GM21423 (cell line): ENCODE data around the gene KCNQ1.

Source experiments
- ATAC-seq: cut with Tn5 transposase; IDR thresholded peaks from one replicate; pipeline ENCODE4 v1.9.1; 2021; ENCODE audit warnings: mild to moderate bottlenecking, moderate library complexity; ENCODE audit not compliant: unreplicated experiment

KCNQ1 gene

GRCh38 chr11:2673250-2673610 is 228.4 kb downstream of the KCNQ1 start:
- no peak for ATAC-seq

DNA sequence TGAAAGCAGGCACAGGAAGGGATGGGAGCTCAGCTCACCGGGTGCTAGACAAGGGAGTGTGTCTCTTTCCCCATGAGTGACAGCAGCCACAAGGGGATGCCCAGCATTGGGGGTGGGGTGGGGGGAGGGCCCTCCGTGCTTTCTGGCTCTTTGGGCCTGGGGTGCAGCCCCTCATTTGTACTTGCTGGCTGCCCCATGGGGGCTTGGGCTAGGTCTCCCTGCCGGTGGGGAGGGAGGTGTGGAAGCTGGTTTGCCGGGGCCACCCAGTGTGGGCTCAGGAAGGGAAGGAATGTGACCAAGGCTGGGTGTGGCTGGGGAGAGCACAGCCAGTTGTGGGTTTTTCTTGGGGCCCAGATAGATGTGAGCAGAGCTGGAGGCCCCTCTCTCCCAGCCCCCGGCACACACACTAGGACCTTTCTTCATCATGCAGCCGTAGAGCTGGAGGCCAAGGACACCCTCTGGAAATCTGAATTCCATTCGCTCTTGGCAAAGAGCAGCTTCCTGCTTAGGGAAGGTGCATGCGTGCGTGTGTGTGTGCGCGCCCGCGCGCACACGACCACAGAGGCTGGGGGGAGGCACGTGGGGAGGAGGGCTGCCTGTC is 229.2 kb downstream of the KCNQ1 start:
- no peak for ATAC-seq

DNA sequence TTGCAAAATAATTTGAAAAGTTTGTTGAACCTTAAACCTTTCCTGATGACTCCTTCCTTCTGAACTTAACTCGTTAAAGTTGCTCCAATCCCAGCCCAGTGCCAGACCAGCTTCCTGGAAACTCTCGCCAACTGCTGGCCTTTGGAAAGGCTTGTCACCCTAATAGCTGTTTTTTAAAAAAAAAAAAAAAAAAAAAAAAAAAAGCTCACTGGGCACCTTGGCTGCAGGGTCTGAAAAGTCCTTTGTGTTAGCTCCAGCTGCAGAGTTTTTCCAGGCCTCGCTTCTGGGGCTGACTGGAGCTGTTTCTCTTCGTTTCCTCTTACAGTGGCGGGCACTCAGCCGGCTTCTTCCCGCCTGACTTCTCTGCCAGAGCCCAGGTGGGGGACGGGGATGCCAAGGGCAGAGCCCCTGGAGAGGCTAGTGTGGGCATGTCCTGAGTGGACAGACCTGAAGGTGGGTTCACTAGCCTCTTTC is 229.9 kb downstream of the KCNQ1 start:
- no peak for ATAC-seq

GRCh38 chr11:2675540-2675939 is 230.7 kb downstream of the KCNQ1 start:
- ATAC-seq, result no peak

- peak; percentile 65 for ATAC-seq
Measured at GRCh38 chr11:2677127-2677526, 232.3 kb downstream of the KCNQ1 start.

DNA sequence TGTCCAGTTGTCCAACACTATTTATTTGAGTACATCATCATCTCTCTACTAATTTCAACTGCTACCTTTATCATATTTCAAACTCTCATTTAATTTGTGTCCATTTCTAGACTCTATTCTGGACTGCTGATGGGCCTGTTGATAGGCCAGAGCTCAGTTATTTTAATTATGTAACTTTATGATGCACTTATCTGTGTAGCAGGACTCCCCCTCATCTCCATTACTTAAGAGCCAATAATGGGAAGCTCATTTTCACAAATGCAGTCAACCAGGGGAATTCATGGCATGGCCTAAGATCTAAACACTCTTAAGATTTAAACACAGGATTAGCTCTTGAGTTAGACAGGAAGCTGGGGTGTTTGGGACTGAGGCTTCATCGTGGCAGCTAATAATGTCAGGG is 233.6 kb downstream of the KCNQ1 start:
- no peak for ATAC-seq

GRCh38 chr11:2679011-2679676 is 234.3 kb downstream of the KCNQ1 start:
- ATAC-seq, result no peak

DNA sequence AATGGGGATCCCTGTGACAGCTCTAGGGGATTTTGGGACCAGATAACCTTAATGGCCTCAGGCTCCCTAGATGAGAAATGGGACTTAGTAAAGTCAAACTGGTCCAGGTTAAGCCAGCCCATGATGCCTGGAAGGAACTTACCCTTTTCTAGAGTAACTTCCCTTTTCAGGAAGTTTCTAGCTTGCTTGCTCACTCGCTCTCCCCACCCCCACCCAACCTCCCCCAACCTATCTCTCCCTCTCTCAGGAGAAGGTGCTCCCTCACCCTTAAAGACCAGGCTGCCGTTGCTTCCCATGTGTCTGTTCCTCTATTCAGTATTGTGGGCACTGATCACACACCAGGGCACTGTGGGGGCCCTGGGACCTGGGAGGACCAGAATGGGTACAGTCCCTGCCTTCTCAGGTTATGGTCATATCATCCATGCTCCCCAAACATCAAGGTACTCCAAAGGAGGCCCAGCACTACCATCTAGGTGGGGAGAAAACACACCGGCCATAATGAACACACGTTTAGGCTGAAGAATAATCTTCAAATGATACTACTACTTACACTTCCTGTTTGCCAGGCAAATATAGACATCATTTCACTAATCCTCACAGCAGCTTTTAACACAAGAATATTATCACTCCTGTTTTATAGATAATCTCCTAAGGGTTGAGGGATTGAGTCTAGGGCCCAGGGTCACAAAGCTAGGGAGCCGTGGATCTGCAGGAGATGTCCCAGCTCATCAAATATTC is 236.8 kb downstream of the KCNQ1 start:
- no peak for ATAC-seq

GRCh38 chr11:2683806-2684205 is 239.0 kb downstream of the KCNQ1 start:
- ATAC-seq, result no peak

- ATAC-seq, result no peak
Measured at GRCh38 chr11:2684581-2684980, 239.8 kb downstream of the KCNQ1 start.

DNA sequence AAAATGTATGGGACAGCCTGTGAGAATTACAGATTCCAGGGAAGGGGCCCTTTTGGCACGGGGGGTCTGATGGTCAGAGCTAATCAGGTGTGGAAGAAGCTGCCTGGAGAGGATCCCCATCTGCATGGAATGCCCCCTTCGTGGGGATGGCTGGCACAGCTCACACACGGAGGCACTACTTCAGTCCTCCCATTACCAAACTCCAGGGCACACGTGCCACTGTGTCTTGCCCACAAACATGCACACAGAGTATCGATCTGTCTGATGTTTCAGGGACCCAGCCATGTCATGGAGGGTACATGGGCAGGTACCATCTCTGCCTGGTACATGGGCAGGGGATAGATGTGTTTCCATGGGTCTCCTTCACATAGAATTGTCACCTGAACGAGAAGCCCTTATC is 240.2 kb downstream of the KCNQ1 start:
- ATAC-seq, result no peak

DNA sequence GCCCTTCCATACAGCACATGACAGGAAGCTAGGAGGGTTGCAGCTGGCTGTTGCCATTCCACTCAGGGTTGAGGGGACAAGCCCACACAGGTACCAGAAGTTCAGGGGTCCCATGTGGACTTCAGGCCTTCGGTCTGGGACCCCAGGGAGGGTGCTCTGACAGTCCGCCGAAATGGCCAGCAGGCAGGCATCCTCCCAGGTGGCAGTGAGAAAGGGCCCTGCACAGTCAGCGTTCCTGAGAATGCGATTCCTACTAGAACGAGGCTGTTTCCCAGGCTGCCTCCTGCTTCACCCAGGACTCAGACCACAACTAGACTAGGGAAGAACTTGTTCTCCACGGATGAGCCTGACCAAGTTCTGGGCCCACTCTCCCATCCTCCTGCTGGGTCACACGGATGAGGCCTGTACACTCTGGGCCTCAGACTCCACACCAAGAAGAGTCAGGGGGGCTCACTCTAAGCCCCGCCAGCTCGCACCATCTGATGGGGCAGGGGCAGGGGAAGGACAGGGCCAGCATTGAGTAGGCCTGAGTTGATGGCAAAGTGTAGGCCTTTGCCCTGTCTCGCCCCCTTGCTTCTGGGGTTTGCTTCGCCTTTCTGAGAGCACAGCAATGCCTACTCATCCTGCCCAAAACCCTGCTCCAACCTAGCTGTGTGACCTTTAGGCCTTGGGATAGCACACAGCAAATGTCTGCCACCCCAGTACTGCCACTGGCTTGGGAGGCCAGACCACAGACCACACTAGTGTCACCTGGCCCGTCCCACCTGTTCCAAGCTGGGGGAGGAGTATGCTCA is 241.0 kb downstream of the KCNQ1 start:
- no peak for ATAC-seq

GRCh38 chr11:2686360-2687222 is 241.8 kb downstream of the KCNQ1 start:
- no peak for ATAC-seq

DNA sequence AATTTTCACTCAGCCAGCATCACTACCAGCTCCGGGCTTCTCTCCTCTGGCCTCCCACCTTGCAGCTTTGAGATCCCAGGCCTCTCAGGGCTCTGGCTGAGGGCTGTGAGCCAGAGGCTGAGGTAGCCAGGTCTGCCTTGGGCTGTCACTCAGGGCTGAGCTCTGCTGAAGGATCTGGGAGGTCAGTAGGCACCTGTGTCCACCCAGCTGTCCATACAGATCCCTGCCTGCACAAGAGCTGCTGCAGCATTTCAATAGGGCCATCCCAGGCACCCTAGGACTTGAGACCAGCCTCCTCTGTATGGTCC is 242.4 kb downstream of the KCNQ1 start:
- ATAC-seq, result no peak

- ATAC-seq, result no peak
Measured at GRCh38 chr11:2687782-2688191, 243.0 kb downstream of the KCNQ1 start.

- no peak for ATAC-seq
Measured at GRCh38 chr11:2688381-2689231, 243.8 kb downstream of the KCNQ1 start.

GRCh38 chr11:2689651-2690575 is 245.1 kb downstream of the KCNQ1 start:
- no peak for ATAC-seq

DNA sequence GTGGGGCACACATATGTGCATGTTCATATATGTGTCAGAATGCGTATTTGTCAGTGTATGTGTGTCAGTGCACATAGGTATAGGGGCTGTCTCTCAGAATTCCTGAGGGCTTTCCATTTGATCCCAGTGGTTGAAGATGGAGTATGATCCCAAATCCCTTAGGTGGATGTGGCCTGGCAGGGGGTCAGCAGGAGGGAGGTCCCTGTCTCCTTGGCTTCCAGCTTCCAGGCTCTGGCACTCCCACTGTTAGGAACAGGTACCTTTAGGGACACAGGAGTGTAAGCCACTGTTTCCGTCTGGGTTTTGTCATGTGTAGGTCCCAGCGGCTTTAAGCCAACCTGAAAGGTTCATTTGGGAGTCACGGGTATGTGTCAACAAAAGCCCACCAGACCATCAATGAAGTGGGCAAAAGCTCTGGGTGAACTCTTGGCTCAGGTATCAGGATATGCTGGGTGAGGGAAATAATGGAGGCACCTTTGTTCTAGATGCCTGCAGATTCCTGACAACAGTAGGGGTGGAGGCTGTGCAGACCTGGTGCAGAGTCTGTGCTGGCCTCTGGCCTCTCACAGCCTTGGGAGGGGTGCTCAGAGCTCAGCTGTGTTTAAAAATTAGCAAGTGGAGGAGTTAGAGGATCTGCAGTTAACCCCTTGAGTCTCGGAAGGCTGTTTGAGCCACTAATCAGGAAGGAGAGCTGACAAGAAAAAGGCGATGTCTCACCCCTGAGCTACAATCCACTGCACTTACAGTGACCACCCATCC is 246.0 kb downstream of the KCNQ1 start:
- no peak for ATAC-seq
